ENCODE results near the gene NAGK. TPM values are rescaled to one million over a fixed set of nuclear protein-coding genes. Genes with fewer than 3 reads are reported as not detected.

NAGK gene
- total and polyA plus RNA-seq, 2 experiments from 2014 or later: 47.0 to 55.6 TPM

DNA sequence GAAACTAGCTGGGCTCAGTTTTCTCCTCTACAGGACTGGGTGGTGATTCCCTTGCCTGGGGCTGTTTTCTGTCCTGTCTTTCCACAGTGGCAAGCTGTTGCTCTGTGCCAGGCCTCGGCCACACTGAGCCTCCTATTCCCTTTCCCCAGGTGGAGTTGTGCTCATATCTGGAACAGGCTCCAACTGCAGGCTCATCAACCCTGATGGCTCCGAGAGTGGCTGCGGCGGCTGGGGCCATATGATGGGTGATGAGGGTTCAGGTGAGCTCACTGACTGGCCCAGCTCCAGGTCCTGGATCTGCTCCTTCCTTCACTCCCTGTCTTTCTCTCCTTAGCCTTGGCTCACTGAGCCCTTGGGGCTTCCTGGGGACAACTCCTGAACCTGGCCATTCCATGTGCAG, 4.0 kb downstream of the NAGK start:
- Histone ChIP-seq H3K4me3 (no peak overlapping the region), H3K9me2 (ENCODE audit: insufficient read depth) (no peaks in the 10 kb centered on the region), H2AFZ (no peak overlapping the region), H4K20me1 (replicated peaks; ENCODE audit: insufficient read depth) (peaks cover 7% of the 10 kb centered on the region; the same call in 1 of the 2 replicates), H3K79me2 (replicated peaks; ENCODE audit: insufficient read depth) (peaks cover 19% of the 10 kb centered on the region), H3K4me1 (ENCODE audit: insufficient read depth) (peaks cover 13% of the 10 kb centered on the region), H3K4me2 (no peak overlapping the region), H3K36me3 (ENCODE audit: insufficient read depth) (no peaks in the 10 kb centered on the region; the same call in 1 of the 2 replicates), H3F3A (replicated peaks; ENCODE audit: low read depth) (0 out of 2 replicates have a peak, but pooled peaks cover 3% of the 10 kb centered on the region), H3K27ac (ENCODE audit: low read depth) (no peak overlapping the region), H3K27me3 (ENCODE audit: insufficient read depth) (no peaks in the 10 kb centered on the region)
- TF ChIP-seq EZH2phosphoT487 (IDR thresholded peaks at IDR 0.05; ENCODE audit: unreplicated experiment) (no peak), JUNB (IDR thresholded peaks at IDR 0.05; ENCODE audit: unreplicated experiment) (no peak), EZH2 (IDR thresholded peaks at IDR 0.05; ENCODE audit: low read depth, unreplicated experiment) (no peak), ZNF114 (CRISPR knock-in tag; IDR thresholded peaks at IDR 0.05) (no peak), POLR2AphosphoS5 (IDR thresholded peaks at IDR 0.05; ENCODE audit: low read depth) (no peak), NANOG (IDR thresholded peaks at IDR 0.05; ENCODE audit: borderline replicate concordance) (no peak), ZNF331 (CRISPR knock-in tag; IDR thresholded peaks at IDR 0.05; ENCODE audit: low read depth) (no peak), STAT1 (IDR thresholded peaks at IDR 0.05; ENCODE audit: unreplicated experiment) (no peak), CREB1 (CRISPR knock-in tag; IDR thresholded peaks at IDR 0.05; ENCODE audit: low read depth) (no peak)
- TF ChIP-seq, protein P1, sequence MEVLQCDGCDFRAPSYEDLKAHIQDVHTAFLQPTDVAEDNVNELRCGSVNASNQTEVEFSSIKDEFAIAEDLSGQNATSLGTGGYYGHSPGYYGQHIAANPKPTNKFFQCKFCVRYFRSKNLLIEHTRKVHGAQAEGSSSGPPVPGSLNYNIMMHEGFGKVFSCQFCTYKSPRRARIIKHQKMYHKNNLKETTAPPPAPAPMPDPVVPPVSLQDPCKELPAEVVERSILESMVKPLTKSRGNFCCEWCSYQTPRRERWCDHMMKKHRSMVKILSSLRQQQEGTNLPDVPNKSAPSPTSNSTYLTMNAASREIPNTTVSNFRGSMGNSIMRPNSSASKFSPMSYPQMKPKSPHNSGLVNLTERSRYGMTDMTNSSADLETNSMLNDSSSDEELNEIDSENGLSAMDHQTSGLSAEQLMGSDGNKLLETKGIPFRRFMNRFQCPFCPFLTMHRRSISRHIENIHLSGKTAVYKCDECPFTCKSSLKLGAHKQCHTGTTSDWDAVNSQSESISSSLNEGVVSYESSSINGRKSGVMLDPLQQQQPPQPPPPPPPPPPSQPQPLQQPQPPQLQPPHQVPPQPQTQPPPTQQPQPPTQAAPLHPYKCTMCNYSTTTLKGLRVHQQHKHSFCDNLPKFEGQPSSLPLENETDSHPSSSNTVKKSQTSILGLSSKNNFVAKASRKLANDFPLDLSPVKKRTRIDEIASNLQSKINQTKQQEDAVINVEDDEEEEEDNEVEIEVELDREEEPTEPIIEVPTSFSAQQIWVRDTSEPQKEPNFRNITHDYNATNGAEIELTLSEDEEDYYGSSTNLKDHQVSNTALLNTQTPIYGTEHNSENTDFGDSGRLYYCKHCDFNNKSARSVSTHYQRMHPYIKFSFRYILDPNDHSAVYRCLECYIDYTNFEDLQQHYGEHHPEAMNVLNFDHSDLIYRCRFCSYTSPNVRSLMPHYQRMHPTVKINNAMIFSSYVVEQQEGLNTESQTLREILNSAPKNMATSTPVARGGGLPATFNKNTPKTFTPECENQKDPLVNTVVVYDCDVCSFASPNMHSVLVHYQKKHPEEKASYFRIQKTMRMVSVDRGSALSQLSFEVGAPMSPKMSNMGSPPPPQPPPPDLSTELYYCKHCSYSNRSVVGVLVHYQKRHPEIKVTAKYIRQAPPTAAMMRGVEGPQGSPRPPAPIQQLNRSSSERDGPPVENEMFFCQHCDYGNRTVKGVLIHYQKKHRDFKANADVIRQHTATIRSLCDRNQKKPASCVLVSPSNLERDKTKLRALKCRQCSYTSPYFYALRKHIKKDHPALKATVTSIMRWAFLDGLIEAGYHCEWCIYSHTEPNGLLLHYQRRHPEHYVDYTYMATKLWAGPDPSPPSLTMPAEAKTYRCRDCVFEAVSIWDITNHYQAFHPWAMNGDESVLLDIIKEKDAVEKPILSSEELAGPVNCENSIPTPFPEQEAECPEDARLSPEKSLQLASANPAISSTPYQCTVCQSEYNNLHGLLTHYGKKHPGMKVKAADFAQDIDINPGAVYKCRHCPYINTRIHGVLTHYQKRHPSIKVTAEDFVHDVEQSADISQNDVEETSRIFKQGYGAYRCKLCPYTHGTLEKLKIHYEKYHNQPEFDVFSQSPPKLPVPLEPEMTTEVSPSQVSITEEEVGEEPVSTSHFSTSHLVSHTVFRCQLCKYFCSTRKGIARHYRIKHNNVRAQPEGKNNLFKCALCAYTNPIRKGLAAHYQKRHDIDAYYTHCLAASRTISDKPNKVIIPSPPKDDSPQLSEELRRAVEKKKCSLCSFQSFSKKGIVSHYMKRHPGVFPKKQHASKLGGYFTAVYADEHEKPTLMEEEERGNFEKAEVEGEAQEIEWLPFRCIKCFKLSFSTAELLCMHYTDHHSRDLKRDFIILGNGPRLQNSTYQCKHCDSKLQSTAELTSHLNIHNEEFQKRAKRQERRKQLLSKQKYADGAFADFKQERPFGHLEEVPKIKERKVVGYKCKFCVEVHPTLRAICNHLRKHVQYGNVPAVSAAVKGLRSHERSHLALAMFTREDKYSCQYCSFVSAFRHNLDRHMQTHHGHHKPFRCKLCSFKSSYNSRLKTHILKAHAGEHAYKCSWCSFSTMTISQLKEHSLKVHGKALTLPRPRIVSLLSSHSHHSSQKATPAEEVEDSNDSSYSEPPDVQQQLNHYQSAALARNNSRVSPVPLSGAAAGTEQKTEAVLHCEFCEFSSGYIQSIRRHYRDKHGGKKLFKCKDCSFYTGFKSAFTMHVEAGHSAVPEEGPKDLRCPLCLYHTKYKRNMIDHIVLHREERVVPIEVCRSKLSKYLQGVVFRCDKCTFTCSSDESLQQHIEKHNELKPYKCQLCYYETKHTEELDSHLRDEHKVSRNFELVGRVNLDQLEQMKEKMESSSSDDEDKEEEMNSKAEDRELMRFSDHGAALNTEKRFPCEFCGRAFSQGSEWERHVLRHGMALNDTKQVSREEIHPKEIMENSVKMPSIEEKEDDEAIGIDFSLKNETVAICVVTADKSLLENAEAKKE (CRISPR knock-in tag; IDR thresholded peaks at IDR 0.05): no peak
- TF ChIP-seq, protein P2, sequence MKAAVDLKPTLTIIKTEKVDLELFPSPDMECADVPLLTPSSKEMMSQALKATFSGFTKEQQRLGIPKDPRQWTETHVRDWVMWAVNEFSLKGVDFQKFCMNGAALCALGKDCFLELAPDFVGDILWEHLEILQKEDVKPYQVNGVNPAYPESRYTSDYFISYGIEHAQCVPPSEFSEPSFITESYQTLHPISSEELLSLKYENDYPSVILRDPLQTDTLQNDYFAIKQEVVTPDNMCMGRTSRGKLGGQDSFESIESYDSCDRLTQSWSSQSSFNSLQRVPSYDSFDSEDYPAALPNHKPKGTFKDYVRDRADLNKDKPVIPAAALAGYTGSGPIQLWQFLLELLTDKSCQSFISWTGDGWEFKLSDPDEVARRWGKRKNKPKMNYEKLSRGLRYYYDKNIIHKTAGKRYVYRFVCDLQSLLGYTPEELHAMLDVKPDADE (IDR thresholded peaks at IDR 0.05): no peak
- TF ChIP-seq, protein P3, sequence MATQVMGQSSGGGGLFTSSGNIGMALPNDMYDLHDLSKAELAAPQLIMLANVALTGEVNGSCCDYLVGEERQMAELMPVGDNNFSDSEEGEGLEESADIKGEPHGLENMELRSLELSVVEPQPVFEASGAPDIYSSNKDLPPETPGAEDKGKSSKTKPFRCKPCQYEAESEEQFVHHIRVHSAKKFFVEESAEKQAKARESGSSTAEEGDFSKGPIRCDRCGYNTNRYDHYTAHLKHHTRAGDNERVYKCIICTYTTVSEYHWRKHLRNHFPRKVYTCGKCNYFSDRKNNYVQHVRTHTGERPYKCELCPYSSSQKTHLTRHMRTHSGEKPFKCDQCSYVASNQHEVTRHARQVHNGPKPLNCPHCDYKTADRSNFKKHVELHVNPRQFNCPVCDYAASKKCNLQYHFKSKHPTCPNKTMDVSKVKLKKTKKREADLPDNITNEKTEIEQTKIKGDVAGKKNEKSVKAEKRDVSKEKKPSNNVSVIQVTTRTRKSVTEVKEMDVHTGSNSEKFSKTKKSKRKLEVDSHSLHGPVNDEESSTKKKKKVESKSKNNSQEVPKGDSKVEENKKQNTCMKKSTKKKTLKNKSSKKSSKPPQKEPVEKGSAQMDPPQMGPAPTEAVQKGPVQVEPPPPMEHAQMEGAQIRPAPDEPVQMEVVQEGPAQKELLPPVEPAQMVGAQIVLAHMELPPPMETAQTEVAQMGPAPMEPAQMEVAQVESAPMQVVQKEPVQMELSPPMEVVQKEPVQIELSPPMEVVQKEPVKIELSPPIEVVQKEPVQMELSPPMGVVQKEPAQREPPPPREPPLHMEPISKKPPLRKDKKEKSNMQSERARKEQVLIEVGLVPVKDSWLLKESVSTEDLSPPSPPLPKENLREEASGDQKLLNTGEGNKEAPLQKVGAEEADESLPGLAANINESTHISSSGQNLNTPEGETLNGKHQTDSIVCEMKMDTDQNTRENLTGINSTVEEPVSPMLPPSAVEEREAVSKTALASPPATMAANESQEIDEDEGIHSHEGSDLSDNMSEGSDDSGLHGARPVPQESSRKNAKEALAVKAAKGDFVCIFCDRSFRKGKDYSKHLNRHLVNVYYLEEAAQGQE (IDR thresholded peaks at IDR 0.05; ENCODE audit: unreplicated experiment): no peak
- H3K4me1 Mint-ChIP-seq: peaks cover 17% of the 10 kb centered on the region
- H3K27me3 Mint-ChIP-seq (ENCODE audit: insufficient read depth, low read depth, poor library complexity): peaks cover 11% of the 10 kb centered on the region
- H3K9me3 Mint-ChIP-seq: no peaks in the 10 kb centered on the region
- no peak for DNase-seq (ENCODE audit: low spot score)
- peaks cover 27% of the 10 kb centered on the region for H3K36me3 Mint-ChIP-seq (ENCODE audit: low read depth)
- no peak for ATAC-seq
- no peak overlapping the region for H3K4me3 Mint-ChIP-seq
- no peak overlapping the region for H3K27ac Mint-ChIP-seq

Measured in GM23338 (cell line).